NT2/D1 (cell line): ENCODE results near the gene METTL17.

Source experiments
- SUZ12 ChIP-seq: IDR thresholded peaks from 2 replicates; pipeline ENCODE4 v1.6.1; 2011; ENCODE audit not compliant: insufficient read length, insufficient read depth; ENCODE audit errors: extremely low read depth
- YY1 ChIP-seq: IDR thresholded peaks from 2 replicates; pipeline ENCODE4 v1.6.1; 2011; ENCODE audit not compliant: insufficient read length, insufficient read depth

GRCh38 chr14:21043974-21044618 lies 54.3 kb downstream of the METTL17 start:
- TF ChIP-seq SUZ12 = no peak
- no peak for TF ChIP-seq YY1
